Osteocyte (in vitro differentiated cells): ENCODE results near the gene RNF39. TPM values are rescaled to one million over a fixed set of nuclear protein-coding genes. Genes with fewer than 3 reads are reported as not detected.

Experiments
- DNase-seq: peaks from one replicate; pipeline ENCODE4 v3.0.0; 2021; ENCODE audit warnings: mixed read lengths; ENCODE audit not compliant: unreplicated experiment; ENCODE audit errors: extremely low spot score
- H3K27ac Mint-ChIP-seq: one replicate; pipeline ENCODE4 v1.8.0; 2021; ENCODE audit warnings: mild to moderate bottlenecking, mixed read lengths; ENCODE audit not compliant: unreplicated experiment
- H3K27me3 Mint-ChIP-seq: one replicate; pipeline ENCODE4 v1.8.0; 2021; ENCODE audit warnings: mixed read lengths; ENCODE audit not compliant: unreplicated experiment
- H3K36me3 Mint-ChIP-seq: one replicate; pipeline ENCODE4 v1.8.0; 2021; ENCODE audit warnings: mixed read lengths; ENCODE audit not compliant: unreplicated experiment
- H3K4me1 Mint-ChIP-seq: one replicate; pipeline ENCODE4 v1.8.0; 2021; ENCODE audit warnings: mixed read lengths; ENCODE audit not compliant: unreplicated experiment
- H3K4me3 Mint-ChIP-seq: one replicate; pipeline ENCODE4 v1.8.0; 2021; ENCODE audit warnings: mild to moderate bottlenecking, moderate library complexity, mixed read lengths; ENCODE audit not compliant: unreplicated experiment
- H3K9me3 Mint-ChIP-seq: one replicate; pipeline ENCODE4 v1.8.0; 2021; ENCODE audit warnings: mixed read lengths; ENCODE audit not compliant: unreplicated experiment
- CTCF ChIP-seq: fragments of 200-600 bp; sonication (generic); IDR thresholded peaks from 2 replicates; pipeline ENCODE4 v1.5.0; 2021; ENCODE audit warnings: antibody characterized with exemption, mild to moderate bottlenecking, moderate library complexity
- total RNA-seq: library from RNA; stranded (reverse); gene quantifications from 2 replicates; pipeline ENCODE4 v1.2.1, GENCODE V29; 2021

Gene RNF39
- total RNA-seq, 1 donor from 2014 or later: not detected

- Mint-ChIP-seq H3K9me3 (no peaks in the 10 kb centered on the region), H3K27ac (no peak overlapping the region), H3K4me3 (no peak overlapping the region), H3K4me1 (peaks cover 11% of the 10 kb centered on the region), H3K27me3 (no peaks in the 10 kb centered on the region), H3K36me3 (no peaks in the 10 kb centered on the region)
- no peak for DNase-seq
- no peak for TF ChIP-seq CTCF
Measured at GRCh38 chr6:30043744-30044143, 31.8 kb downstream of the RNF39 start.

GRCh38 chr6:30042914-30043313, 32.7 kb downstream of the RNF39 start:
- Mint-ChIP-seq H3K36me3 (no peaks in the 10 kb centered on the region), H3K9me3 (no peaks in the 10 kb centered on the region), H3K27me3 (no peaks in the 10 kb centered on the region), H3K27ac (no peak overlapping the region), H3K4me1 (peaks cover 11% of the 10 kb centered on the region), H3K4me3 (no peak overlapping the region)
- no peak for DNase-seq
- TF ChIP-seq CTCF: no peak

- Mint-ChIP-seq H3K4me3 (no peak overlapping the region), H3K27ac (no peak overlapping the region), H3K9me3 (no peaks in the 10 kb centered on the region), H3K27me3 (no peaks in the 10 kb centered on the region), H3K36me3 (no peaks in the 10 kb centered on the region), H3K4me1 (peaks cover 11% of the 10 kb centered on the region)
- no peak for DNase-seq
- no peak for TF ChIP-seq CTCF
Measured at GRCh38 chr6:30042476-30042875, 33.1 kb downstream of the RNF39 start.

- no peak for TF ChIP-seq CTCF
- H3K4me3 Mint-ChIP-seq: no peak overlapping the region
- peaks cover 11% of the 10 kb centered on the region for H3K4me1 Mint-ChIP-seq
- DNase-seq: no peak
- H3K27me3 Mint-ChIP-seq: no peaks in the 10 kb centered on the region
- no peaks in the 10 kb centered on the region for H3K36me3 Mint-ChIP-seq
- H3K27ac Mint-ChIP-seq: no peak overlapping the region
- no peaks in the 10 kb centered on the region for H3K9me3 Mint-ChIP-seq
Measured at GRCh38 chr6:30041821-30042220, 33.7 kb downstream of the RNF39 start.

- no peak overlapping the region for H3K27ac Mint-ChIP-seq
- no peak for TF ChIP-seq CTCF
Measured at GRCh38 chr6:30041221-30041620, 34.3 kb downstream of the RNF39 start.

More at GRCh38 chr6:30041221-30041620, 34.3 kb downstream of the RNF39 start:
- Mint-ChIP-seq H3K27me3 (no peaks in the 10 kb centered on the region), H3K4me3 (no peak overlapping the region), H3K9me3 (no peaks in the 10 kb centered on the region), H3K4me1 (peaks cover 11% of the 10 kb centered on the region), H3K36me3 (no peaks in the 10 kb centered on the region)
- no peak for DNase-seq
